AG04449 (cell line): Measurements from ENCODE around the gene RIMKLA.

ENCODE experiments used
- CTCF ChIA-PET: fragments of 350-600 bp; formaldehyde crosslinking; extraction: SDS; loops from one replicate; lab custom pipeline; 2021; ENCODE audit warnings: antibody characterized with exemption; lab: Yijun Ruan, JAX
- POLR2A ChIA-PET: fragments of 400-600, 350-600 bp; formaldehyde crosslinking; extraction: SDS; loops from one replicate; lab custom pipeline; 2020; ENCODE audit warnings: antibody characterized with exemption, inconsistent platforms; lab: Yijun Ruan, JAX
- DNase-seq: peaks from one replicate; pipeline ENCODE4 v3.0.0-alpha.2; 2010; ENCODE audit warnings: low read depth, low spot score
- H3K4me3 ChIP-seq: 2 replicates; pipeline ENCODE4 v1.5.1; 2011; ENCODE audit warnings: low read depth, mild to moderate bottlenecking, control low read depth, low read length
- CTCF ChIP-seq: IDR thresholded peaks from one replicate; pipeline ENCODE4 v1.5.1; 2011; ENCODE audit warnings: mild to moderate bottlenecking, moderate library complexity, low read length, control low read depth, inconsistent platforms; ENCODE audit not compliant: insufficient read depth; ENCODE audit errors: missing control alignments

Gene RIMKLA

GRCh38 chr1:42420911-42421585 is 40.5 kb downstream of the RIMKLA start:
- TF ChIP-seq CTCF: no peak
- no peak overlapping the region for H3K4me3 ChIP-seq
- POLR2A ChIA-PET: interaction anchor here (1.1 kb wide), 1 partner anchor 36 kb away, joined by 4 read pairs; no protein-coding TSS in a partner anchor
- CTCF ChIA-PET: interaction anchor here (1.5 kb wide), 1 partner anchor 13 kb away, joined by 3 read pairs; no protein-coding TSS in a partner anchor
- DNase-seq: peak; percentile 87

- CTCF ChIA-PET: interaction anchor here (1.5 kb wide), 1 partner anchor 11 kb away, joined by 3 read pairs; no protein-coding TSS in a partner anchor
- POLR2A ChIA-PET: no interaction called here
- TF ChIP-seq CTCF: no peak
Observed at GRCh38 chr1:42422737-42423136, 42.1 kb downstream of the RIMKLA start.

GRCh38 chr1:42423681-42424080 is 43.1 kb downstream of the RIMKLA start:
- H3K4me3 ChIP-seq: no peak overlapping the region
- ChIA-PET POLR2A (no interaction called here), CTCF (no interaction called here)
- TF ChIP-seq CTCF: no peak
- no peak for DNase-seq

More at GRCh38 chr1:42422737-42423136, 42.1 kb downstream of the RIMKLA start:
- H3K4me3 ChIP-seq: no peak overlapping the region
- no peak for DNase-seq

GRCh38 chr1:42424201-42424600 is 43.6 kb downstream of the RIMKLA start:
- POLR2A ChIA-PET: interaction anchor here (0.7 kb wide), 1 partner anchor 33 kb away, joined by 4 read pairs; no protein-coding TSS in a partner anchor
- CTCF ChIA-PET: no interaction called here

GRCh38 chr1:42427240-42427639 is 46.6 kb downstream of the RIMKLA start:
- no peak for TF ChIP-seq CTCF
- no peak overlapping the region for H3K4me3 ChIP-seq
- CTCF ChIA-PET: interaction anchor here (0.7 kb wide), 1 partner anchor 83 kb away, joined by 3 read pairs; no protein-coding TSS in a partner anchor
- POLR2A ChIA-PET: no interaction called here
- no peak for DNase-seq

More at GRCh38 chr1:42424201-42424600, 43.6 kb downstream of the RIMKLA start:
- no peak for DNase-seq
- H3K4me3 ChIP-seq: no peak overlapping the region
- TF ChIP-seq CTCF: no peak

- TF ChIP-seq CTCF: no peak
- DNase-seq: no peak
- POLR2A ChIA-PET: interaction anchor here (0.5 kb wide), 1 partner anchor 578 kb away, joined by 5 read pairs; no protein-coding TSS in a partner anchor
- H3K4me3 ChIP-seq: no peak overlapping the region
- CTCF ChIA-PET: no interaction called here
Observed at GRCh38 chr1:42429603-42430002, 49.0 kb downstream of the RIMKLA start.
